Cardiac muscle cell (in vitro differentiated cells and primary cell): ENCODE measurements around the gene RSAD2. TPM values are rescaled to one million over a fixed set of nuclear protein-coding genes. Genes with fewer than 3 reads are reported as not detected.

Experiments used
- DNase-seq, 2 donors: peaks; one replicate each; pipeline versions ENCODE4 v3.0.0 to v3.0.0-alpha.2; 2010 to 2017; ENCODE audit warnings: low read depth in 1 of 2, low spot score in 1 of 2
- H3K27ac ChIP-seq: fragments of 200-600 bp; sonication (generic); 2 replicates; pipeline ENCODE4 v1.5.1; 2016
- H3K27me3 ChIP-seq: fragments of 200-600 bp; sonication (generic); 2 replicates; pipeline ENCODE4 v1.6.0; 2016; ENCODE audit warnings: control low read depth
- H3K36me3 ChIP-seq: fragments of 200-600 bp; sonication (generic); 2 replicates; pipeline ENCODE4 v1.5.1; 2016; ENCODE audit warnings: control low read depth
- H3K4me1 ChIP-seq: fragments of 200-600 bp; sonication (generic); 2 replicates; pipeline ENCODE4 v1.8.1; 2017; ENCODE audit warnings: low read depth, mild to moderate bottlenecking, mixed run types
- H3K4me3 ChIP-seq: fragments of 200-600 bp; sonication (generic); 2 replicates; pipeline ENCODE4 v1.5.1; 2016; ENCODE audit warnings: mild to moderate bottlenecking
- H3K9me3 ChIP-seq: fragments of 200-600 bp; sonication (generic); 2 replicates; pipeline ENCODE4 v1.5.1; 2017; ENCODE audit warnings: low read depth, mild to moderate bottlenecking, control low read depth
- polyA plus RNA-seq: library from polyadenylated mRNA; unstranded; fragments of >200 nt; fragmentation: Nextera tagmentation; extraction: Ambion mirVana; gene quantifications from 2 replicates; pipeline ENCODE4 v1.2.1, GENCODE V29; 2016
- total RNA-seq: library from RNA; depleted of rRNA; stranded (reverse); fragments of >200 nt; gene quantifications from 2 replicates; pipeline ENCODE4 v1.2.3, GENCODE V29; 2016
- TF ChIP-seq, protein P1 (sequence below): IDR thresholded peaks from 2 replicates; pipeline ENCODE4 v1.5.1; 2012; ENCODE audit warnings: low read depth, mild to moderate bottlenecking, low read length

RSAD2 gene
- total and polyA plus RNA-seq, 2 experiments from 2014 or later = 0.12 to 0.65 TPM

DNA sequence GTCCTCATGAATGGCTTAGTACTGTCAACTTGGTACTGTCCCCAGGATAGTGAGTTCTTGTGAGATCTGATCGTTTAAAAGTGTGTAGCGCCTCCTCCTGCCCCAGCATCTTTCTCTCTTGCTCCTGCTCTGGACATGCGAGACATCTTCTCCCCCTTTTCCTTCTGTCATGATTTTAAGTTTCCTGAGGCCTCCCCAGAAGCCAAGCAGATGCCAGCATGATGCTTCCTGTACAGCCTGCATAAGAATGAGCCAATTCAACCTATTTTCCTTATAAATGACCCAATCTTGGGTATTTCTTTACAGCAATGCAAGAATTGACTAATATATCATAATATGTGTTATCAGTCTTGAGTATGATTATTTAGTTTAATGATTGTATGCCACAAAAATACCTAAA lies 3.5 kb upstream of the RSAD2 start:
- no peak overlapping the region for H3K27ac ChIP-seq
- H3K27me3 ChIP-seq = no peaks in the 10 kb centered on the region
- DNase-seq = no peak
- no peak overlapping the region for H3K4me3 ChIP-seq
- no peaks in the 10 kb centered on the region for H3K9me3 ChIP-seq
- no peaks in the 10 kb centered on the region for H3K4me1 ChIP-seq
- TF ChIP-seq, protein P1, sequence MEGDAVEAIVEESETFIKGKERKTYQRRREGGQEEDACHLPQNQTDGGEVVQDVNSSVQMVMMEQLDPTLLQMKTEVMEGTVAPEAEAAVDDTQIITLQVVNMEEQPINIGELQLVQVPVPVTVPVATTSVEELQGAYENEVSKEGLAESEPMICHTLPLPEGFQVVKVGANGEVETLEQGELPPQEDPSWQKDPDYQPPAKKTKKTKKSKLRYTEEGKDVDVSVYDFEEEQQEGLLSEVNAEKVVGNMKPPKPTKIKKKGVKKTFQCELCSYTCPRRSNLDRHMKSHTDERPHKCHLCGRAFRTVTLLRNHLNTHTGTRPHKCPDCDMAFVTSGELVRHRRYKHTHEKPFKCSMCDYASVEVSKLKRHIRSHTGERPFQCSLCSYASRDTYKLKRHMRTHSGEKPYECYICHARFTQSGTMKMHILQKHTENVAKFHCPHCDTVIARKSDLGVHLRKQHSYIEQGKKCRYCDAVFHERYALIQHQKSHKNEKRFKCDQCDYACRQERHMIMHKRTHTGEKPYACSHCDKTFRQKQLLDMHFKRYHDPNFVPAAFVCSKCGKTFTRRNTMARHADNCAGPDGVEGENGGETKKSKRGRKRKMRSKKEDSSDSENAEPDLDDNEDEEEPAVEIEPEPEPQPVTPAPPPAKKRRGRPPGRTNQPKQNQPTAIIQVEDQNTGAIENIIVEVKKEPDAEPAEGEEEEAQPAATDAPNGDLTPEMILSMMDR = no peak
- no peaks in the 10 kb centered on the region for H3K36me3 ChIP-seq

DNA sequence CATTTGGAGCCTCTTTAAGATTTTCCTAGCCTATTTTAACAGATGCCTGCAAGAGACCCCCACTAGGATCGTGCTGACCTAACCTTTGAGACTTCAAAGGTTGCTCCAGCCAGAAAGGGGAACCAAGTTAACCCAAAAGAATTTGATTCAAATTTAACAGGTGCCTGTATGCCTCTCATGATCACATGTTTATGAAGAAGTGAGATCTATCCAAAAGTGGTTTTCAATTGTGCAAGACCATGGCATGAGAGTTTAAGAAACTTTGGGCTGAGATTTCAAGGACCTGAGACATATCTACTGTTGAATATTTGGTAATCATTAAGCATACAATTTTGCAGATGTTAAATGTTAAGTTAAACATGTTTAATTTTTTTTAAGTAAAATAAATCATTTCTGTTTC lies 1.3 kb upstream of the RSAD2 start:
- Histone ChIP-seq H3K4me1 (no peaks in the 10 kb centered on the region), H3K27me3 (no peaks in the 10 kb centered on the region), H3K9me3 (no peaks in the 10 kb centered on the region), H3K36me3 (no peaks in the 10 kb centered on the region), H3K4me3 (no peak overlapping the region), H3K27ac (no peak overlapping the region)
- no peak for DNase-seq
- TF ChIP-seq, protein P1 = no peak

DNA sequence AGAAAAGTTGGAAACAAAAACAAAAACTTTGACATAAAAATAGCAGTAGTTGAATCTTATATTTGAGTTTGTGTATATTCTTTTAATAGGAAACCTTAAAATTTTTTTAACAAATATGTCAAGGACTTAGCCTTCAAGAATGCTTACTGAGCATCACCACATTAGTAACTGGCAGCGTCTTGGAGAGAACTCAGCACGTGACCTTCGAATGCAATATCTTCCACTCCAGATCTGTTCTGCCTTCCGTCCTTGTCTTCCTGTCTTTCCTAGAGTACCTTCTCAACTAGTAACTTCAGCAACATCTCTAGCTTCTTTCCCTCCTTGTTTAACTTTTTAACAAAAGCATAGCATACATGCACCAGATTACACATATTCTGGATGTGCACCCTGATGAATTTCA lies 972 bp downstream of the RSAD2 start:
- Histone ChIP-seq H3K27ac (no peak overlapping the region), H3K4me1 (no peaks in the 10 kb centered on the region), H3K36me3 (no peaks in the 10 kb centered on the region), H3K9me3 (no peaks in the 10 kb centered on the region), H3K27me3 (no peaks in the 10 kb centered on the region), H3K4me3 (no peak overlapping the region)
- DNase-seq = no peak
- TF ChIP-seq, protein P1 = no peak

DNA sequence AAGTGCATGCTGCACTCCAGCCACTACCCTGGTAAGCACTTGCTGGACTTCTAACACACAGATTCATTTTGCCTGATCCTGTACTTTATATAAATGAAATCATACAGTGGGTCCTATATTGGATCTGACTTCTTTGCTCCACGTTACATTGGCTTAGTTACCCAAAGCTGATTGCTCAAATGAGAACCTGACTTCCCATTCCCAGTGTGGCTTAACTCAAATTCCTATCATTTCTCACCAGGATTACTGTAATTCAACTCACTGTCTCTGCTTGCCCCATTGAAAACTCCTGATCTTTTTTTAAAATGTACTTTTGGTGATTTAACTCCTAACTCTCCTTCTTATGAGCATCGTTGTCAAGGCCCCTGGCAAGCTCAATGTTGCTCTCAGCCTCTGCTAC lies 1.4 kb downstream of the RSAD2 start:
- no peaks in the 10 kb centered on the region for H3K27me3 ChIP-seq
- H3K4me1 ChIP-seq = no peaks in the 10 kb centered on the region
- H3K9me3 ChIP-seq = no peaks in the 10 kb centered on the region
- H3K36me3 ChIP-seq = no peaks in the 10 kb centered on the region
- no peak overlapping the region for H3K4me3 ChIP-seq
- DNase-seq = peak in 1 of 2 donors; percentile 13
- TF ChIP-seq, protein P1 = no peak
- no peak overlapping the region for H3K27ac ChIP-seq

DNA sequence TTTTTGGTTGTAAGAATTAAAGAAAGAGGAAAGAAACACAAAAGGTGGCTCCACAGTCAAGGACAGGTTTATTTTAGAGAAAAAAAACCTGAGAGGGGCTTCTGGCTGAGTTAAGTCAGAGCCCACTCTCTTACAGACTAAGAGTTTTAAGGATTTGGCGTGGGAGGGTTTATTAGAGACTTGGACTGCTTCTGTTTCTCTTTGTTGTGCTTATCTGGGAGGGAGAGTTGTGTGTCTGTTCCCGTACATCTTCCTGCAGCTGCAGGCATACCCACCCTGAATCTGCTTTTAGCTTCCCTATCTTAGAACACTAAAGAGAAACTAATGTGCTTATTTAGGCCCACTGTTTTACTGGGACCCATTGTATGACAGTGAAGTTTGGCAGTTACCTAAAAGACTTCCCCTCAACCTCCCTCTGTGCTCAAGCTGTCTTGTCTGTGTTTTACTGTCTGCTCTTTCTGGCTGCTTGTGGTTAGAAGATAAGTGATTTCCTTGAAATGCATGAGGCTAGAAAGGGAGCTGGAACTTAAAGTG lies 2.7 kb downstream of the RSAD2 start:
- Histone ChIP-seq H3K4me1 (no peaks in the 10 kb centered on the region), H3K27ac (no peak overlapping the region), H3K9me3 (no peaks in the 10 kb centered on the region), H3K36me3 (no peaks in the 10 kb centered on the region), H3K27me3 (no peaks in the 10 kb centered on the region), H3K4me3 (no peak overlapping the region)
- TF ChIP-seq, protein P1 = no peak
- DNase-seq = peak in 1 of 2 donors; percentile 27

DNA sequence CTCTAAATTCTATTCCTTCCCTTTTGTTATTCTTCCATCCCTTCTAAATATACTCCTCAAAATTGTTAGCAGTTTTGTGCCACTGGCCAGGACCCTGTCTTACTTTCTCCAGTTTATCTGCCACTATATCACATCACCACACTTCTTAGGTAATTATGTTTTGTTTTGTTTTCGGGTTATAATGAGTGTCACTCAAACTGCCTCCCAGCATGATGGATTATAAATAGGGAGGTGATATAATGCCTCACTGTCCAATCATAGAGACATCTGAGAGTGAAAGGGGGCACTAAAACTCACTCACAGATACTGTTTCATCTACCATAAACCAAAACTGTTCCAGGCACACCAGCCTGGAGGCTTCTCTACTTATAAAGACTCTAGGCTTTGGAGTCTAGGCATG lies 3.5 kb downstream of the RSAD2 start:
- no peaks in the 10 kb centered on the region for H3K4me1 ChIP-seq
- H3K36me3 ChIP-seq = no peaks in the 10 kb centered on the region
- no peak overlapping the region for H3K27ac ChIP-seq
- TF ChIP-seq, protein P1 = no peak
- no peaks in the 10 kb centered on the region for H3K27me3 ChIP-seq
- H3K4me3 ChIP-seq = no peak overlapping the region
- no peak for DNase-seq
- no peaks in the 10 kb centered on the region for H3K9me3 ChIP-seq
